ENCODE data around the gene MCL1.

Gene MCL1

GRCh38 chr1:150537732-150538684 is 41.4 kb downstream of the MCL1 start:
- DNase-seq (ENCODE audit: low read depth): no peak

GRCh38 chr1:150536836-150537731 is 42.3 kb downstream of the MCL1 start:
- DNase-seq (ENCODE audit: low read depth): no peak

- no peak for DNase-seq (ENCODE audit: low read depth)
Measured at GRCh38 chr1:150535511-150536287, 43.7 kb downstream of the MCL1 start.

GRCh38 chr1:150534002-150534401 is 45.4 kb downstream of the MCL1 start:
- no peak for DNase-seq (ENCODE audit: low read depth)

- no peak for DNase-seq (ENCODE audit: low read depth)
Measured at GRCh38 chr1:150532860-150533259, 46.5 kb downstream of the MCL1 start.

GRCh38 chr1:150530491-150531159 is 48.8 kb downstream of the MCL1 start:
- no peak for DNase-seq (ENCODE audit: low read depth)

GRCh38 chr1:150529017-150529416 is 50.4 kb downstream of the MCL1 start:
- DNase-seq (ENCODE audit: low read depth): no peak

GRCh38 chr1:150528196-150528595 is 51.2 kb downstream of the MCL1 start:
- DNase-seq (ENCODE audit: low read depth): no peak

- no peak for DNase-seq (ENCODE audit: low read depth)
Measured at GRCh38 chr1:150525348-150525747, 54.1 kb downstream of the MCL1 start.
